Astrocyte of the spinal cord (primary cell): Measurements from ENCODE around the gene PHLDA2.

Source experiments
- DNase-seq: peaks from one replicate; pipeline ENCODE4 v3.0.0; 2011; ENCODE audit warnings: low read depth, low spot score
- H3K4me3 ChIP-seq: 2 replicates; pipeline ENCODE4 v1.5.1; 2011; ENCODE audit warnings: low read depth, mild to moderate bottlenecking, low read length, moderate library complexity
- CTCF ChIP-seq: IDR thresholded peaks from 2 replicates; pipeline ENCODE4 v1.5.1; 2012; ENCODE audit warnings: low read depth, mild to moderate bottlenecking, low read length, inconsistent platforms
- in situ Hi-C: cut with HindIII; loops from 2 replicates; pipeline ENCODE4 v1.10.0; 2017; ENCODE audit warnings: low sequenced_read_pairs

PHLDA2 gene

DNA sequence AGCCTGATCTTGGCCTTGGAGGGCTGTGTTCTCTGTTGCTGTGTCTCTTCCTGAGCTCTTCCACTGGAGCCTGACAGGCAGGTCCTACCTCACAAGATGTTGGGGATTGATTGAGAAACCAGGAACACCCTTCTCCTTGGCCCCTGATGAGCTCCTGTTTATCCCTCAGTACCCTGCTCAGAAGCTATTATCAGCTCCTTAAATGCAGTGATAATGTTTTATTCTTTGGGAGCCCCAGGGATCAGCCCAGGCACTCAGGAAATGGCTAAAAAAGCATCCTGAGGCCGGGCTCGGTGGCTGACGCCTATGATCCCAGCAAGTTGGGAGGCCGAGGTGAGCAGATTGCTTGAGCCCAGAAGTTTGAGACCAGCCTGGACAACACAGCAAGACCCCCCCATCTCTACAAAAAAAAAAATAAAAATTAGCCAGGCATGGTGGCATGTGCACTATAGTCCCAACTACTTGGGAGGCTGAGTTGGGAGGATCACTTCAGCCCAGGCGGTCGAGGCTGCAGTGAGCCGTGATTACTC is 4.9 kb upstream of the PHLDA2 start:
- H3K4me3 ChIP-seq: no peak overlapping the region
- TF ChIP-seq CTCF: no peak
- in situ Hi-C loops: no loop called here
- DNase-seq: no peak

- in situ Hi-C loops: no loop called here
- no peak for TF ChIP-seq CTCF
- H3K4me3 ChIP-seq: no peak overlapping the region
- DNase-seq: peak; percentile 80
Observed at GRCh38 chr11:2933375-2934020, 4.3 kb upstream of the PHLDA2 start.

GRCh38 chr11:2932850-2933251 is 3.6 kb upstream of the PHLDA2 start:
- in situ Hi-C loops: no loop called here
- DNase-seq: peak; percentile 81
- H3K4me3 ChIP-seq: no peak overlapping the region
- no peak for TF ChIP-seq CTCF

DNA sequence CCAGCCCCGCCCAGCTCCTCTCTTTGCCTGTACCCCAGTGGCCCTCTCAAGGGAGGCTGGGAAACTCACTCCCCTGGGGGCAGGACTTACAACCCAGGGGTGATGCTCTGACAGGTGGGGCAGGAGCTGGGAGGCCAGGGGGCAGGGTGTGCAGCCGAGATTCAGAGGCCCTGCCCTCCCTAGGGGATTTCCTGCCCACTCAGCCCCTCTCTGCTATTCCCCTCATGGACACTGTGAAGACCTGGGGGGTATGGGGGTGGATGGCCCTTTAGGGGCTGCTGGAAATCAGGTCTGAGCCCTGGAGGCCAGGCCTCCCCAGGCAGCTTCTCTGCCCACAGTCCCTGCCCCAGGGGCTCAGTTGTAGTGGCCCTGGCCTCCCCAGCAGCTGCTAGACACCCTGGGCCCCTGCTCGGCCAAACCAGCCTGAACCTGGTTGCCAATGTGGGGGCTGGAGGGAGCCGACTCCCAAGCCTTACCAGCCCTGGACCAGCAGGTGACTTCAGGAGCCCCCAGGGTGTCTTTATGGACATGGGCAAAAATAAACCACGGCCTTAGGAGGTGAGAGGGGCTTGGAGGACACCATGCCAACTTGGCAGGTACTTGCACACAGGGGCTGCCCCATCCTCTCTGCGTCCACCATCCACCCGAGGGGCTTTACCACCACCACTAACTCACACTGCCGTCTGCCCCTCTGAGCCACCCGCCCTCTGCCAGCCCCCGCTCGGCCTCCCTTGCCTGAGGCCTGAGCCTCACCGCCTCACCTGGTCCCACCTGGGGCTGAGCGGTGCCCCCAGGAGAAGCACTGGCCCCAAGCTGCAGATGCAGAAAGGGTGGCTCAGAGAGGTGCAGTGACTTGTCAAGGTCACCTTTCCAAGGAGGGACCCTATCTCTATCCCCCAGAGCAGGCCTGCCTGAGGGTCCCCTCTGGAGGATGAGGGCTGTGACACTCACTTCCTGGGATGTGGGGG is 2.8 kb upstream of the PHLDA2 start:
- no peak overlapping the region for H3K4me3 ChIP-seq
- no peak for TF ChIP-seq CTCF
- DNase-seq: no peak
- in situ Hi-C loops: no loop called here

- no peak for DNase-seq
- in situ Hi-C loops: no loop called here
- no peak overlapping the region for H3K4me3 ChIP-seq
- TF ChIP-seq CTCF: no peak
Observed at GRCh38 chr11:2931420-2931746, 2.2 kb upstream of the PHLDA2 start.

- peak; percentile 73 for TF ChIP-seq CTCF
- peak; percentile 54 for DNase-seq
- peak overlapping the region; percentile 41 for H3K4me3 ChIP-seq
- in situ Hi-C loops: no loop called here
Observed at GRCh38 chr11:2930704-2931419, 1.6 kb upstream of the PHLDA2 start.
